Measurements from ENCODE around the gene MEI4. TPM values are rescaled to one million over a fixed set of nuclear protein-coding genes. Genes with fewer than 3 reads are reported as not detected.

Gene MEI4, protein sequence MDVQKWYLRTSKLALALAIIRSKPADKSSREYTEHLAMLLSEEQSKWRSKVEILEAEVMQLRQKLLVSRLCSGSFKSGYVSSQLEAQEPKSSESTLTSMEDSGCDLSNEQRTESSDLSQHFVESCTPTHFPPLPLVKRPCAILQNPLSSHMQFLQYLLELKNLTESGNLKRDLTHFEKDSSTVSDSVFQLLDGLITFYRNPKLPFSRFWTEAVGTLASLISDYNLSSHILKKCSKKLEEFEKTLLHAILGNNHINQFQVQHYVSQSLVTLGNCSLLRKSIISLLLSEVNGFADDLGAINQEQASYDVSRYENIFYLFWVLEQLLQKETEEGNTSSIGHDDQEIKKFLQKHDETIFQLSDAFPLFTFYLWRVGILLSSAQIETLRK
- 0.18 to 0.21 TPM (median 0.20 TPM) in 3 replicates for total RNA-seq (2021)
- Bru-seq, nascent RNA = percentile 26 among the genes with signal in this experiment
- long read RNA-seq, experiment 1, full-length matches to known transcripts = 1 of 3 reads
- long read RNA-seq, experiment 1, partial matches to known transcripts = 0 of 3 reads
- long read RNA-seq, experiment 1, other reads (novel, unspliced or antisense) = 2 of 3 reads
- long read RNA-seq, experiment 2 = 0 reads
- long read RNA-seq, experiment 3, full-length matches to known transcripts = 2 of 2 reads
- long read RNA-seq, experiment 3, partial matches to known transcripts = 0 of 2 reads
- long read RNA-seq, experiment 3, other reads (novel, unspliced or antisense) = 0 of 2 reads

DNA sequence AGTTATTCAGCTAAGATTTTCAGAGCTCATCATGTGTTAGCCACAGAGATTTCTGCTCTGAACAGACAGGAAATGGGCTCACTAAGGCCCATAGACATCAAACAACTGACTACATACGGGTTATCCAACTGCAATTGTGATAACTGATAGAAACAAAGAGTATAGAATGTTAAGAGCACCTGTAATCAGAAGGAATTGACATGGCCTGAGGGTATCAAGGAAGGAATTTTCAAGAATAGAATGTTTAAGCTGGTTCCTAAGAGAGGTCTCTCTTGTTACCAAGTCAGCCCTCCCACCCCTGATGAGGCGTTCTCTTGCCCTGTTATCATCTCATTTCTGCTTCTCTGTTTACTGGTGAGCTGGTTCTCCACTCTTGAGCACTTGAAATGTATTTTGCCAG is at the start of gene MEI4:
Gene MEI4 (plus strand): TSS at position 301 of the 400 bp plus-strand sequence. CDS start 37,633 bp downstream, outside the sequence.
- H3K4me1 Mint-ChIP-seq = peaks cover 9% of the 10 kb centered on the region
- no peak for DNase-seq (ENCODE audit: low spot score)
- H3K27ac Mint-ChIP-seq = no peak within 1 kb of the TSS
- ATAC-seq = no peak
- no peaks in the 10 kb centered on the region for H3K36me3 Mint-ChIP-seq
- H3K27me3 Mint-ChIP-seq (ENCODE audit: low read depth) = no peaks in the 10 kb centered on the region
- TF ChIP-seq, protein P1, sequence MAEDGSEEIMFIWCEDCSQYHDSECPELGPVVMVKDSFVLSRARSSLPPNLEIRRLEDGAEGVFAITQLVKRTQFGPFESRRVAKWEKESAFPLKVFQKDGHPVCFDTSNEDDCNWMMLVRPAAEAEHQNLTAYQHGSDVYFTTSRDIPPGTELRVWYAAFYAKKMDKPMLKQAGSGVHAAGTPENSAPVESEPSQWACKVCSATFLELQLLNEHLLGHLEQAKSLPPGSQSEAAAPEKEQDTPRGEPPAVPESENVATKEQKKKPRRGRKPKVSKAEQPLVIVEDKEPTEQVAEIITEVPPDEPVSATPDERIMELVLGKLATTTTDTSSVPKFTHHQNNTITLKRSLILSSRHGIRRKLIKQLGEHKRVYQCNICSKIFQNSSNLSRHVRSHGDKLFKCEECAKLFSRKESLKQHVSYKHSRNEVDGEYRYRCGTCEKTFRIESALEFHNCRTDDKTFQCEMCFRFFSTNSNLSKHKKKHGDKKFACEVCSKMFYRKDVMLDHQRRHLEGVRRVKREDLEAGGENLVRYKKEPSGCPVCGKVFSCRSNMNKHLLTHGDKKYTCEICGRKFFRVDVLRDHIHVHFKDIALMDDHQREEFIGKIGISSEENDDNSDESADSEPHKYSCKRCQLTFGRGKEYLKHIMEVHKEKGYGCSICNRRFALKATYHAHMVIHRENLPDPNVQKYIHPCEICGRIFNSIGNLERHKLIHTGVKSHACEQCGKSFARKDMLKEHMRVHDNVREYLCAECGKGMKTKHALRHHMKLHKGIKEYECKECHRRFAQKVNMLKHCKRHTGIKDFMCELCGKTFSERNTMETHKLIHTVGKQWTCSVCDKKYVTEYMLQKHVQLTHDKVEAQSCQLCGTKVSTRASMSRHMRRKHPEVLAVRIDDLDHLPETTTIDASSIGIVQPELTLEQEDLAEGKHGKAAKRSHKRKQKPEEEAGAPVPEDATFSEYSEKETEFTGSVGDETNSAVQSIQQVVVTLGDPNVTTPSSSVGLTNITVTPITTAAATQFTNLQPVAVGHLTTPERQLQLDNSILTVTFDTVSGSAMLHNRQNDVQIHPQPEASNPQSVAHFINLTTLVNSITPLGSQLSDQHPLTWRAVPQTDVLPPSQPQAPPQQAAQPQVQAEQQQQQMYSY (CRISPR knock-in tag; IDR thresholded peaks at IDR 0.05) = no peak
- TF ChIP-seq NFYB (CRISPR knock-in tag; conservative IDR thresholded peaks at IDR 0.05; ENCODE audit: low read depth) = no peak
- TF ChIP-seq, protein P2, sequence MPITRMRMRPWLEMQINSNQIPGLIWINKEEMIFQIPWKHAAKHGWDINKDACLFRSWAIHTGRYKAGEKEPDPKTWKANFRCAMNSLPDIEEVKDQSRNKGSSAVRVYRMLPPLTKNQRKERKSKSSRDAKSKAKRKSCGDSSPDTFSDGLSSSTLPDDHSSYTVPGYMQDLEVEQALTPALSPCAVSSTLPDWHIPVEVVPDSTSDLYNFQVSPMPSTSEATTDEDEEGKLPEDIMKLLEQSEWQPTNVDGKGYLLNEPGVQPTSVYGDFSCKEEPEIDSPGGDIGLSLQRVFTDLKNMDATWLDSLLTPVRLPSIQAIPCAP (CRISPR knock-in tag; IDR thresholded peaks at IDR 0.05) = no peak
- ChIA-PET CTCF (interaction anchor here (1.2 kb wide), 1 partner anchor 33 kb away, joined by 4 read pairs; no protein-coding TSS in a partner anchor), POLR2A (no interaction called here)
- no peaks in the 10 kb centered on the region for H3K9me3 Mint-ChIP-seq
- no peak within 1 kb of the TSS for H3K4me3 Mint-ChIP-seq

DNA sequence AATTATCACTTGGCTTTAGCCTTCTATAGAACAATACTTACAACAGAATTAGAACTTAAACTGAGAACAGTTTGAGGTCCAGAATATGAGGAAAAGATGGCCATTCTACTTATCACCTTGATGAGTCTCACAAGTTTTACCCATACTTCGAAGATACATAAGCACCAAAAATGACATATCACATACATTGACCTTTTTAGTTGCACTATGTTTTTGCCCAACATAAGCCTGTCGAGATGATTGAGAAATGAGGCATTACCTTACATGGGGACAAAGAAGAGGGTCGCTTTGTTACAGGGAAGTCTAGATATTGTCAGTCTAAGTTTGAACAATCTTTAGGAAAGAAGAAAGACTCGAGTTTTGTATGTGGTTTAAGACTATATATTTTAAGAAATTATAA is 48.4 kb upstream of the MEI4 start:
- H3K27ac Mint-ChIP-seq = no peak overlapping the region

More for the DNA sequence above, 48.4 kb upstream of the MEI4 start:
- Mint-ChIP-seq H3K36me3 (no peaks in the 10 kb centered on the region), H3K27me3 (ENCODE audit: low read depth) (no peaks in the 10 kb centered on the region), H3K4me1 (no peaks in the 10 kb centered on the region), H3K4me3 (no peak overlapping the region), H3K9me3 (peaks cover 11% of the 10 kb centered on the region)
- POLR2A ChIA-PET = no interaction called here
- CTCF ChIA-PET = no interaction called here
- ATAC-seq (no peak), DNase-seq (ENCODE audit: low spot score) (no peak)
- no peak for TF ChIP-seq ZNF138 (CRISPR knock-in tag; conservative IDR thresholded peaks at IDR 0.05)
- TF ChIP-seq, protein P3, sequence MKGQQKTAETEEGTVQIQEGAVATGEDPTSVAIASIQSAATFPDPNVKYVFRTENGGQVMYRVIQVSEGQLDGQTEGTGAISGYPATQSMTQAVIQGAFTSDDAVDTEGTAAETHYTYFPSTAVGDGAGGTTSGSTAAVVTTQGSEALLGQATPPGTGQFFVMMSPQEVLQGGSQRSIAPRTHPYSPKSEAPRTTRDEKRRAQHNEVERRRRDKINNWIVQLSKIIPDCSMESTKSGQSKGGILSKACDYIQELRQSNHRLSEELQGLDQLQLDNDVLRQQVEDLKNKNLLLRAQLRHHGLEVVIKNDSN (CRISPR knock-in tag; IDR thresholded peaks at IDR 0.05) = no peak
- TF ChIP-seq FOXP1 (CRISPR knock-in tag; IDR thresholded peaks at IDR 0.05; ENCODE audit: borderline replicate concordance) = no peak
- no peak for TF ChIP-seq KAT7 (CRISPR knock-in tag; IDR thresholded peaks at IDR 0.05; ENCODE audit: borderline replicate concordance)
- TF ChIP-seq, protein P4, sequence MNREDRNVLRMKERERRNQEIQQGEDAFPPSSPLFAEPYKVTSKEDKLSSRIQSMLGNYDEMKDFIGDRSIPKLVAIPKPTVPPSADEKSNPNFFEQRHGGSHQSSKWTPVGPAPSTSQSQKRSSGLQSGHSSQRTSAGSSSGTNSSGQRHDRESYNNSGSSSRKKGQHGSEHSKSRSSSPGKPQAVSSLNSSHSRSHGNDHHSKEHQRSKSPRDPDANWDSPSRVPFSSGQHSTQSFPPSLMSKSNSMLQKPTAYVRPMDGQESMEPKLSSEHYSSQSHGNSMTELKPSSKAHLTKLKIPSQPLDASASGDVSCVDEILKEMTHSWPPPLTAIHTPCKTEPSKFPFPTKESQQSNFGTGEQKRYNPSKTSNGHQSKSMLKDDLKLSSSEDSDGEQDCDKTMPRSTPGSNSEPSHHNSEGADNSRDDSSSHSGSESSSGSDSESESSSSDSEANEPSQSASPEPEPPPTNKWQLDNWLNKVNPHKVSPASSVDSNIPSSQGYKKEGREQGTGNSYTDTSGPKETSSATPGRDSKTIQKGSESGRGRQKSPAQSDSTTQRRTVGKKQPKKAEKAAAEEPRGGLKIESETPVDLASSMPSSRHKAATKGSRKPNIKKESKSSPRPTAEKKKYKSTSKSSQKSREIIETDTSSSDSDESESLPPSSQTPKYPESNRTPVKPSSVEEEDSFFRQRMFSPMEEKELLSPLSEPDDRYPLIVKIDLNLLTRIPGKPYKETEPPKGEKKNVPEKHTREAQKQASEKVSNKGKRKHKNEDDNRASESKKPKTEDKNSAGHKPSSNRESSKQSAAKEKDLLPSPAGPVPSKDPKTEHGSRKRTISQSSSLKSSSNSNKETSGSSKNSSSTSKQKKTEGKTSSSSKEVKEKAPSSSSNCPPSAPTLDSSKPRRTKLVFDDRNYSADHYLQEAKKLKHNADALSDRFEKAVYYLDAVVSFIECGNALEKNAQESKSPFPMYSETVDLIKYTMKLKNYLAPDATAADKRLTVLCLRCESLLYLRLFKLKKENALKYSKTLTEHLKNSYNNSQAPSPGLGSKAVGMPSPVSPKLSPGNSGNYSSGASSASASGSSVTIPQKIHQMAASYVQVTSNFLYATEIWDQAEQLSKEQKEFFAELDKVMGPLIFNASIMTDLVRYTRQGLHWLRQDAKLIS (CRISPR knock-in tag; IDR thresholded peaks at IDR 0.05; ENCODE audit: borderline replicate concordance) = no peak
- no peak for TF ChIP-seq ZNF232 (CRISPR knock-in tag; IDR thresholded peaks at IDR 0.05)
- TF ChIP-seq ETV6 (CRISPR knock-in tag; IDR thresholded peaks at IDR 0.05) = no peak
- TF ChIP-seq MXD4 (CRISPR knock-in tag; IDR thresholded peaks at IDR 0.05; ENCODE audit: borderline replicate concordance) = no peak
- no peak for TF ChIP-seq ZNF121 (CRISPR knock-in tag; IDR thresholded peaks at IDR 0.05)
- TF ChIP-seq, protein P5, sequence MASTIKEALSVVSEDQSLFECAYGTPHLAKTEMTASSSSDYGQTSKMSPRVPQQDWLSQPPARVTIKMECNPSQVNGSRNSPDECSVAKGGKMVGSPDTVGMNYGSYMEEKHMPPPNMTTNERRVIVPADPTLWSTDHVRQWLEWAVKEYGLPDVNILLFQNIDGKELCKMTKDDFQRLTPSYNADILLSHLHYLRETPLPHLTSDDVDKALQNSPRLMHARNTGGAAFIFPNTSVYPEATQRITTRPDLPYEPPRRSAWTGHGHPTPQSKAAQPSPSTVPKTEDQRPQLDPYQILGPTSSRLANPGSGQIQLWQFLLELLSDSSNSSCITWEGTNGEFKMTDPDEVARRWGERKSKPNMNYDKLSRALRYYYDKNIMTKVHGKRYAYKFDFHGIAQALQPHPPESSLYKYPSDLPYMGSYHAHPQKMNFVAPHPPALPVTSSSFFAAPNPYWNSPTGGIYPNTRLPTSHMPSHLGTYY (CRISPR knock-in tag; IDR thresholded peaks at IDR 0.05) = no peak
- TF ChIP-seq, protein P6, sequence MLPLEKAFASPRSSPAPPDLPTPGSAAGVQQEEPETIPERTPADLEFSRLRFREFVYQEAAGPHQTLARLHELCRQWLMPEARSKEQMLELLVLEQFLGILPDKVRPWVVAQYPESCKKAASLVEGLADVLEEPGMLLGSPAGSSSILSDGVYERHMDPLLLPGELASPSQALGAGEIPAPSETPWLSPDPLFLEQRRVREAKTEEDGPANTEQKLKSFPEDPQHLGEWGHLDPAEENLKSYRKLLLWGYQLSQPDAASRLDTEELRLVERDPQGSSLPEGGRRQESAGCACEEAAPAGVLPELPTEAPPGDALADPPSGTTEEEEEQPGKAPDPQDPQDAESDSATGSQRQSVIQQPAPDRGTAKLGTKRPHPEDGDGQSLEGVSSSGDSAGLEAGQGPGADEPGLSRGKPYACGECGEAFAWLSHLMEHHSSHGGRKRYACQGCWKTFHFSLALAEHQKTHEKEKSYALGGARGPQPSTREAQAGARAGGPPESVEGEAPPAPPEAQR (CRISPR knock-in tag; IDR thresholded peaks at IDR 0.05) = no peak

Data from WTC11 (cell line).